ENCODE measurements around the gene ZDHHC24.

ZDHHC24 gene

DNA sequence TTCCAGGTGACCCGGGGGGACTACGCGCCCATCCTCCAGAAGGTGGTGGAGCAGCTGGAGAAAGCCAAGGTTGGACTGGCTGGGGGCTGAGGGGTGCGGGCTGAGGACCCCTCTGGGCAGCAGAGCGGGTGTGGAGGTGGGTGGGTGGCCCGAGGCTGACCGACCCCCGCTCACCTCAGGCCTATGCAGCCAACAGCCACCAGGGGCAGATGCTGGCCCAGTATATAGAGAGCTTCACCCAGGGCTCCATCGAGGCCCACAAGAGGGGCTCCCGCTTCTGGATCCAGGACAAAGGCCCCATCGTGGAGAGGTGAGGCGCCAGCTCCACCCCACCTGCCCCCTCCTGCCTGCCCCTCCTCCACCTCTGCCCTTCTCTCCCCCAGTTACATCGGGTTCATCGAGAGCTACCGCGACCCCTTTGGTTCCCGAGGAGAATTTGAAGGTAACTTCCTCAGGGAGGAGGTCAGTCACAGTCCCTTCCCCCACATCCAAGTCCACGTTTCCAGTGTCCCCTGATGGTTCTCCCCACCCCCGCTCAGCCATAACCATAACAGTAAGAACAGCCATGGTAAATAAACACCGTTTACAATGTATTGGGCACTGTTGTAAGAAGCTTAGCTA is 54.4 kb downstream of the ZDHHC24 start:
- no peak overlapping the region for H3K27ac ChIP-seq (ENCODE audit: poor library complexity, severe bottlenecking)

DNA sequence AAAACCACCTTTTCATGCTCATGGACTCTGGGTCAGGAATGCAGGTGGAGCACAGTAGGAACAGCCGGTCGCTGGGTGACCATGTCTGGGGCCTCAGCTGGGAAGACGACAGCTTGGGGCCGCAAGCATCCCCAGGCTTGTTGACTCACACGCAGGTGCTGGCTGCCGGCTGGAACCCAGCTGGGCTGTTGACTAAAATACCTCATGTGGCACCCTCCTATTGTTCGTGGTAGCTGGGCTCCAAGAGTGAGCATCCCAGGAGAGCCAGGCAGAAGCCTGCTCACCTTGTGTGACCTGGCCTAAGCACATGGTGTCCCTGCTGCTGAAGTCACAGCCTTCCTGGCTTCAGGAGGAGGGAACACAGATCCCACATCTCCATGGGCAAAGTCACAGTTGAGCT is 56.2 kb downstream of the ZDHHC24 start:
- peaks cover 4% of the 10 kb centered on the region; the same call in 1 of the 2 replicates for H3K36me3 ChIP-seq (ENCODE audit: low read depth)
- H3K4me1 ChIP-seq (ENCODE audit: insufficient read depth, poor library complexity, severe bottlenecking): no peaks in the 10 kb centered on the region
- H3K4me3 ChIP-seq (ENCODE audit: severe bottlenecking): no peak overlapping the region
- no peaks in the 10 kb centered on the region for H3K27me3 ChIP-seq (ENCODE audit: insufficient read depth, poor library complexity, severe bottlenecking)
- TF ChIP-seq, protein P1, sequence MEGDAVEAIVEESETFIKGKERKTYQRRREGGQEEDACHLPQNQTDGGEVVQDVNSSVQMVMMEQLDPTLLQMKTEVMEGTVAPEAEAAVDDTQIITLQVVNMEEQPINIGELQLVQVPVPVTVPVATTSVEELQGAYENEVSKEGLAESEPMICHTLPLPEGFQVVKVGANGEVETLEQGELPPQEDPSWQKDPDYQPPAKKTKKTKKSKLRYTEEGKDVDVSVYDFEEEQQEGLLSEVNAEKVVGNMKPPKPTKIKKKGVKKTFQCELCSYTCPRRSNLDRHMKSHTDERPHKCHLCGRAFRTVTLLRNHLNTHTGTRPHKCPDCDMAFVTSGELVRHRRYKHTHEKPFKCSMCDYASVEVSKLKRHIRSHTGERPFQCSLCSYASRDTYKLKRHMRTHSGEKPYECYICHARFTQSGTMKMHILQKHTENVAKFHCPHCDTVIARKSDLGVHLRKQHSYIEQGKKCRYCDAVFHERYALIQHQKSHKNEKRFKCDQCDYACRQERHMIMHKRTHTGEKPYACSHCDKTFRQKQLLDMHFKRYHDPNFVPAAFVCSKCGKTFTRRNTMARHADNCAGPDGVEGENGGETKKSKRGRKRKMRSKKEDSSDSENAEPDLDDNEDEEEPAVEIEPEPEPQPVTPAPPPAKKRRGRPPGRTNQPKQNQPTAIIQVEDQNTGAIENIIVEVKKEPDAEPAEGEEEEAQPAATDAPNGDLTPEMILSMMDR (IDR thresholded peaks at IDR 0.05; ENCODE audit: poor library complexity, severe bottlenecking): no peak
- DNase-seq (ENCODE audit: low spot score) (no peak), ATAC-seq (ENCODE audit: low read depth) (no peak)
- no peaks in the 10 kb centered on the region for H3K9me3 ChIP-seq (ENCODE audit: severe bottlenecking)
- no peak overlapping the region for H3K27ac ChIP-seq (ENCODE audit: poor library complexity, severe bottlenecking)

More for the DNA sequence above, 54.4 kb downstream of the ZDHHC24 start:
- TF ChIP-seq, protein P1 (IDR thresholded peaks at IDR 0.05; ENCODE audit: poor library complexity, severe bottlenecking): peak; percentile 11
- ATAC-seq (ENCODE audit: low read depth) (0 out of 3 replicates have a peak, but pooled peaks have one; percentile 38), DNase-seq (ENCODE audit: low spot score) (no peak)
- Histone ChIP-seq H3K4me1 (ENCODE audit: insufficient read depth, poor library complexity, severe bottlenecking) (no peaks in the 10 kb centered on the region), H3K36me3 (ENCODE audit: low read depth) (peaks cover 4% of the 10 kb centered on the region; the same call in 1 of the 2 replicates), H3K27me3 (ENCODE audit: insufficient read depth, poor library complexity, severe bottlenecking) (no peaks in the 10 kb centered on the region), H3K9me3 (ENCODE audit: severe bottlenecking) (no peaks in the 10 kb centered on the region), H3K4me3 (ENCODE audit: severe bottlenecking) (no peak overlapping the region)

DNA sequence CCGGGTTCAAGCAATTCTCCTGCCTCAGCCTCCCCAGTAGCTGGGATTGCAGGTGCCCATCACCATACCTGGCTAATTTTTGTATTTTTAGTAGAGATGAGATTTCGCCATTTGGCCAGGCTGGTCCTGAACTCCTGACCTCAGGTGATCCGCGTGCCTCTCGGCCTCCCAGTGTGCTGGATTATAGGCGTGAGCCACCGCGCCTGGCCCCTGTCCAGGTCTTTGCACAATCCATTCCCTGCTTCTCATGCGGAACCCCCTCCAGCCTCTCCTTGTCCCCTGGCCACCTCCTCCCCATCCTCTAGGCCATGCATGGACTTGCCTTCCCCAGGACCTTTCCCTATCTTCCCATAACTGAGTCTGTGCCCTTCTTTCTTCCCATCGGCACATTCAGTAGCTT is 56.9 kb downstream of the ZDHHC24 start:
- no peaks in the 10 kb centered on the region for H3K9me3 ChIP-seq (ENCODE audit: severe bottlenecking)
- H3K4me1 ChIP-seq (ENCODE audit: insufficient read depth, poor library complexity, severe bottlenecking): no peaks in the 10 kb centered on the region
- no peak overlapping the region for H3K27ac ChIP-seq (ENCODE audit: poor library complexity, severe bottlenecking)
- peaks cover 4% of the 10 kb centered on the region; the same call in 1 of the 2 replicates for H3K36me3 ChIP-seq (ENCODE audit: low read depth)
- no peak overlapping the region for H3K4me3 ChIP-seq (ENCODE audit: severe bottlenecking)
- no peak for ATAC-seq (ENCODE audit: low read depth)
- TF ChIP-seq, protein P1 (IDR thresholded peaks at IDR 0.05; ENCODE audit: poor library complexity, severe bottlenecking): no peak
- no peaks in the 10 kb centered on the region for H3K27me3 ChIP-seq (ENCODE audit: insufficient read depth, poor library complexity, severe bottlenecking)
- no peak for DNase-seq (ENCODE audit: low spot score)

DNA sequence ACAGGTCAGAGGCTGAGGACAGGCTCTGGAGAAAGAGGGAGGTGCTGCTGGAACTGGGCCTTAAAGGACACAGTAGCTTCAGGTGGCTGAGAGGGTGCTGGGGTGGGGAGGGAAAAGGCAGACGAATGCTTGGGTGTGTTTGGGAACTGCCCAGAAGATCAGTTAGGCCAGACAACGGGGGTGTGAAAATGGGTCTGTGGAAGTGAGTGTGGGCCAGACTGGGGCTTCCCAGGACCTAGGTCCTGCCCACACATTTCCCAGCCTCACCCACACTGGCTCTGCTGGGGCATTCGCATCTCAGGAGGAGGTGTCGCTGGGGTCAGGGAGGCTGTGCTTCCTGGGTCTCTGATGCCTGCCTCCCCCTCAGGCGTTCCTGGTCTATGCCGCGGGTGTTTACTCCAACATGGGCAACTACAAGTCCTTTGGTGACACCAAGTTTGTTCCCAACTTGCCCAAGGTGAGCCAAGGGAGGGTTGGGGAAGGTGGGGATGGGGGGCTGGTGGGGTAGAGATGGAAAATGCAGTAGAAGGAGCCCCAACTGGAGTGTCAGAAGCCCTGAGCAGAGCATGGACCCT is 61.0 kb downstream of the ZDHHC24 start:
- Histone ChIP-seq H3K4me3 (ENCODE audit: severe bottlenecking) (no peak overlapping the region), H3K27ac (ENCODE audit: poor library complexity, severe bottlenecking) (no peak overlapping the region), H3K36me3 (ENCODE audit: low read depth) (peaks cover 4% of the 10 kb centered on the region; the same call in 1 of the 2 replicates), H3K4me1 (ENCODE audit: insufficient read depth, poor library complexity, severe bottlenecking) (no peaks in the 10 kb centered on the region), H3K27me3 (ENCODE audit: insufficient read depth, poor library complexity, severe bottlenecking) (no peaks in the 10 kb centered on the region), H3K9me3 (ENCODE audit: severe bottlenecking) (no peaks in the 10 kb centered on the region)
- no peak for DNase-seq (ENCODE audit: low spot score)
- ATAC-seq (ENCODE audit: low read depth): no peak
- TF ChIP-seq, protein P1 (IDR thresholded peaks at IDR 0.05; ENCODE audit: poor library complexity, severe bottlenecking): no peak

Data from RWPE2 (cell line).